Gastrocnemius medialis (tissue), 4 donors: ENCODE data around the gene RING1. TPM values are rescaled to one million over a fixed set of nuclear protein-coding genes. Genes with fewer than 3 reads are reported as not detected.

Experiments
- ATAC-seq, 2 donors: fragments of 150-250 bp; one replicate each; pipeline ENCODE4 v1.9.1; 2016
- DNase-seq, 2 donors: peaks; one replicate each; pipeline ENCODE4 v3.0.0-alpha.2; 2019
- H3K27ac ChIP-seq, 4 donors: fragments of 200-600 bp; sonication (generic); 1 replicate in 1 of 4; 2 replicates in 3 of 4; pipeline ENCODE4 v1.5.1; 2016 to 2018; ENCODE audit warnings: mild to moderate bottlenecking in 2 of 4, moderate library complexity in 1 of 4
- H3K27me3 ChIP-seq, 3 donors: fragments of 200-600 bp; sonication (generic) in 2 of 3; 1 replicate in 1 of 3; 2 replicates in 2 of 3; pipeline versions ENCODE4 v1.5.1 to v1.6.0; 2016 to 2019; ENCODE audit warnings: mild to moderate bottlenecking in 1 of 3, moderate library complexity in 1 of 3
- H3K36me3 ChIP-seq, 2 donors: fragments of 200-600 bp; sonication (generic) in 1 of 2; one replicate each; pipeline ENCODE4 v1.5.1; 2017 to 2018
- H3K4me1 ChIP-seq, 2 donors: fragments of 200-600 bp; sonication (generic) in 1 of 2; one replicate each; pipeline ENCODE4 v1.5.1; 2016 to 2017; ENCODE audit warnings: mild to moderate bottlenecking in 2 of 2
- H3K4me3 ChIP-seq, 4 donors: fragments of 200-600 bp; sonication (generic) in 3 of 4; 1 replicate in 1 of 4; 2 replicates in 3 of 4; pipeline ENCODE4 v1.5.1; 2016 to 2019; ENCODE audit warnings: mild to moderate bottlenecking in 2 of 4
- H3K9me3 ChIP-seq, 3 donors: fragments of 200-600 bp; sonication (generic) in 2 of 3; 1 replicate in 1 of 3; 2 replicates in 2 of 3; pipeline ENCODE4 v1.5.1; 2016 to 2019
- CTCF ChIP-seq, 5 experiments: fragments of 450-650 bp in 3 of 5; fragments of 200-600 bp in 2 of 5; sonication (generic) in 2 of 5; IDR thresholded peaks in 4 of 5; conservative IDR thresholded peaks in 1 of 5; 1 replicate in 4 of 5; 2 replicates in 1 of 5; pipeline ENCODE4 v1.5.1; 2016 to 2019; ENCODE audit warnings: antibody characterized with exemption in 5 of 5, mild to moderate bottlenecking in 3 of 5, moderate library complexity in 3 of 5
- POLR2A ChIP-seq, 2 donors: fragments of 450-650 bp; IDR thresholded peaks; one replicate each; pipeline ENCODE4 v1.6.1; 2017; ENCODE audit warnings: antibody characterized with exemption in 2 of 2, mild to moderate bottlenecking in 2 of 2, moderate library complexity in 2 of 2
- in situ Hi-C, 4 donors: fragments of 200-750 bp; cut with MboI; loops; one replicate each; pipeline versions ENCODE4 v1.15.0 to v1.8.0; 2017; ENCODE audit warnings: low sequenced_read_pairs in 4 of 4
- intact Hi-C: fragments of 100-400 bp; cut with DNase I; formaldehyde crosslinking; loops from one replicate; pipeline ENCODE4 v1.15.1; 2023; ENCODE audit warnings: low total_unique reads
- total RNA-seq, 4 donors: library from RNA; depleted of rRNA; stranded (reverse); fragments of >200 nt; gene quantifications; one replicate each; pipeline versions ENCODE4 v1.1.0 to v1.2.3, GENCODE V29; 2016

The RING1 gene
- total RNA-seq, 4 donors from 2014 or later: 7.4 to 16.3 (median 12.1) TPM

GRCh38 chr6:33187809-33188208 lies 20.5 kb upstream of the RING1 start:
- no peak for DNase-seq
- H3K4me1 ChIP-seq: peaks cover 16 to 18% of the 10 kb centered on the region in 2 donors
- H3K36me3 ChIP-seq: no peaks in the 10 kb centered on the region
- H3K4me3 ChIP-seq: no peak overlapping the region
- H3K27ac ChIP-seq: no peak overlapping the region
- in situ Hi-C loops (no loop called here), intact Hi-C loops (no loop called here)
- TF ChIP-seq CTCF (IDR thresholded peaks at IDR 0.05 in 4 of 5, conservative IDR thresholded peaks at IDR 0.05 in 1 of 5) (no peak), POLR2A (IDR thresholded peaks at IDR 0.05) (no peak)
- no peaks in the 10 kb centered on the region for H3K27me3 ChIP-seq
- no peak for ATAC-seq
- no peaks in the 10 kb centered on the region for H3K9me3 ChIP-seq

DNA sequence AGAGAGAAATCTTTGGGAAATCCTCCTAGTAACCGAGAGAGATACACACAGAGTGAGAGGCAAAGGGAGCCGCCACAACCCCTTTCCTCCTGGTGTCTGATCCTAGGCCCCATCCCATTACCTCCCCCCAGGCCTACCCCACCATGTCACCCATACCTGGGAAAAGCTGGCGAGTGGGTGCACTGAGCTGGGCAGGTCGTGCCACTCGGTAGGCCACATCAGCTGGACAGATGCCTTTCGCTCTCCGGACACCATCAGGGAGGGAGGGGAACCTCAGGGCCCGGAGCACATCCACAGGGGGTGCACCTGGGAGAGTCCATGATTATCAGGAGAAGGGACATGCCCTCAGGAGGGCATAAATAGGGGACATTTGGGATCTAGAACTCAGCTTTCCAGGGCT lies 19.1 kb upstream of the RING1 start:
- H3K9me3 ChIP-seq: no peaks in the 10 kb centered on the region
- H3K4me3 ChIP-seq: no peak overlapping the region
- no peaks in the 10 kb centered on the region for H3K36me3 ChIP-seq
- intact Hi-C loops: no loop called here
- TF ChIP-seq CTCF (IDR thresholded peaks at IDR 0.05 in 4 of 5, conservative IDR thresholded peaks at IDR 0.05 in 1 of 5) (no peak), POLR2A (IDR thresholded peaks at IDR 0.05) (no peak)
- H3K27ac ChIP-seq: no peak overlapping the region
- no peaks in the 10 kb centered on the region for H3K27me3 ChIP-seq
- no peak for DNase-seq
- ATAC-seq: no peak
- peaks cover 17 to 20% of the 10 kb centered on the region in 2 donors for H3K4me1 ChIP-seq
- in situ Hi-C loops: no loop called here

DNA sequence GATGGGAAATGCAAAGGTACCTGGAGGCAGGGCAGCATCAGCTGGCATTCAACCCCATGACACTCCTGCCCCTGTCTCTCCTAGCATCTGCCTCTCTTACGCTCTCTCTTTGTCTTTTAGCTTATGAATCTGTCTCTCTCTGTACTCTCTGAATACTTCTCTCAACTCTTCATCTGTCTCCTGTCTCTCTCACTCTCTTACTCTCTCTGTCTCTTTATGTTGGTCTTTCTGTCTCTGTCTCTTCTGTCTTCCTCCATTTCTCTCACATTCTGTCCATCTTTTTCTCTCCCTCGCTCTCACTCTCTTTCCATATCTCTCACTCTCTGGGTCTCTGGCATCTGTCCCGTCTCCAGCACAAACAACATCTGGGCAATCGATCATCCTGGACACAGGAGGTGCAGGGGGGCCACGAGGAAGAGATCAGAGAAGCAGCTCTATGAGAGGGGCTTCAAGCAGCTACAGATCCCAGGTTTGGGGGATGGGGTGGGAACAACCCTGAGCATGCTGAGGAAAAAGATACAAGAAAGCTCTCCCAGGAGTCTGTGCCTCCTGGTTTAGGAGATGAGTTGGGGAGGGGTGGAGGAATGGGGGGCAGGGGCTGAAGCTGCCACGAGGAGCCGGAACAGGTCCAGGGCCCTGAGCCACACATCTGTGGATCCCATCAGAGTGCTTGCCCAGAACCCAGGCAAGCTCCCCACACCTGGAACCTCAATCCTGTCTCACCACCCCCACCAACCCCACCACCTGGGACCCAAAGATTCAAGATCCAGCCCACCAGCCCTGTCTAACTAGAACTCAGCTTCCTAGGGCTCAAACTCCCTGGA lies 18.5 kb upstream of the RING1 start:
- ATAC-seq (no peak), DNase-seq (no peak)
- no peaks in the 10 kb centered on the region for H3K27me3 ChIP-seq
- peaks cover 0 to 5% of the 10 kb centered on the region in 2 donors for H3K36me3 ChIP-seq
- peaks cover 17 to 20% of the 10 kb centered on the region in 2 donors for H3K4me1 ChIP-seq
- no peak overlapping the region for H3K4me3 ChIP-seq
- no peak overlapping the region for H3K27ac ChIP-seq
- intact Hi-C loops (no loop called here), in situ Hi-C loops (loop anchor here in 1 of 4 donors (10.0 kb wide), 1 partner anchor 55 kb away; no protein-coding TSS in a partner anchor)
- H3K9me3 ChIP-seq: no peaks in the 10 kb centered on the region
- TF ChIP-seq POLR2A (IDR thresholded peaks at IDR 0.05) (no peak), CTCF (IDR thresholded peaks at IDR 0.05 in 4 of 5, conservative IDR thresholded peaks at IDR 0.05 in 1 of 5) (no peak)

DNA sequence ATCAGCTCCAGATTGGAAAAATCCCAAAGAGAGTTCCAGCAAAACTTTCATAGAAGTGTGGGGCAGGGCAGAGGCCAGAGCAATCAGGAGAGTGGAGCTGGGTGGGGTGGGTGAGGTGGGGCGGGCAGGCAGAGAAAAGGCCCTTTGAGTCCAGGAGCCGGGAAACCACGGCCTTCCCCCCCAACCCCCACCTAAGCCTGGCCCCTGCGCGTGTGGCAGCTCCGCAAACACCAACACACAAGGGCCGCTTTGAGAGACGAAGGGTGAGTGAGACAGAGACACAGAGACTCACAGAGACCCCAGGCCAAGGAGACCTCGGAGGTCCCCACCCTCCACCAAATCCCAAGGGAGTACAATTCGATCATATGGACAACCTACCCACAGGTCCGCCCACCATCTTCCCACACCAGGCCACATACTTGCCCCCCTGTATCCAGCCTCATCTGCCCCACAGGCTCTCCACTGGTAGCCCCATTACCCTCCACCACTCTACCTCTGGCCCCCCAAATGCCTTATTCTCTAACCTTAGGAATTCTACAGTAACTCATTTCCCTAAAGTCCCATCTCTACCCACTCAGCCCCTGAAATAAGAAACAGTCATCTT lies 17.7 kb upstream of the RING1 start:
- Histone ChIP-seq H3K27ac (no peak overlapping the region), H3K27me3 (no peaks in the 10 kb centered on the region), H3K36me3 (peaks cover 0 to 12% of the 10 kb centered on the region in 2 donors), H3K4me3 (no peak overlapping the region), H3K9me3 (no peaks in the 10 kb centered on the region), H3K4me1 (peaks cover 17 to 20% of the 10 kb centered on the region in 2 donors)
- intact Hi-C loops (no loop called here), in situ Hi-C loops (loop anchor here in 1 of 4 donors (10.0 kb wide), 1 partner anchor 54 kb away; no protein-coding TSS in a partner anchor)
- ATAC-seq: no peak
- TF ChIP-seq POLR2A (IDR thresholded peaks at IDR 0.05) (no peak), CTCF (IDR thresholded peaks at IDR 0.05 in 4 of 5, conservative IDR thresholded peaks at IDR 0.05 in 1 of 5) (no peak)
- DNase-seq: no peak
